IMR-90 (cell line): Measurements from ENCODE around the gene CD151.

ENCODE experiments used
- BHLHE40 ChIP-seq: fragments of 150-350 bp; IDR thresholded peaks from 2 replicates; pipeline ENCODE4 v1.6.1; 2016; ENCODE audit warnings: mild to moderate bottlenecking, low read depth, low read length
- CEBPB ChIP-seq: IDR thresholded peaks from 2 replicates; pipeline ENCODE4 v1.6.1; 2012; ENCODE audit warnings: low read depth, low read length, improper control_type of control experiment
- CTCF ChIP-seq: conservative IDR thresholded peaks from 2 replicates; pipeline ENCODE4 v1.5.1; 2012; ENCODE audit warnings: mild to moderate bottlenecking, low read depth, low read length, improper control_type of control experiment
- ELK1 ChIP-seq: fragments of 150-350 bp; IDR thresholded peaks from 2 replicates; pipeline ENCODE4 v1.6.1; 2016; ENCODE audit warnings: low read depth, mild to moderate bottlenecking, low read length, moderate library complexity, borderline replicate concordance
- FOS ChIP-seq: fragments of 150-350 bp; IDR thresholded peaks from 2 replicates; pipeline ENCODE4 v1.6.1; 2016; ENCODE audit warnings: low read depth, low read length
- MAFK ChIP-seq: IDR thresholded peaks from 2 replicates; pipeline ENCODE4 v1.6.1; 2012; ENCODE audit warnings: low read depth, low read length, improper control_type of control experiment
- MAZ ChIP-seq: IDR thresholded peaks from 2 replicates; pipeline ENCODE4 v1.6.1; 2012; ENCODE audit warnings: low read depth, mild to moderate bottlenecking, low read length, improper control_type of control experiment, moderate library complexity, borderline replicate concordance
- MXI1 ChIP-seq: IDR thresholded peaks from 2 replicates; pipeline ENCODE4 v1.6.1; 2012; ENCODE audit warnings: low read depth, mild to moderate bottlenecking, low read length, moderate library complexity, borderline replicate concordance
- NFE2L2 ChIP-seq: fragments of 150-350 bp; IDR thresholded peaks from 2 replicates; pipeline ENCODE4 v1.6.1; 2016; ENCODE audit warnings: low read depth, mild to moderate bottlenecking, low read length
- POLR2A ChIP-seq: IDR thresholded peaks from 2 replicates; pipeline ENCODE4 v1.6.1; 2012; ENCODE audit warnings: mild to moderate bottlenecking, low read depth, low read length
- RAD21 ChIP-seq: IDR thresholded peaks from 2 replicates; pipeline ENCODE4 v1.6.1; 2012; ENCODE audit warnings: low read length, improper control_type of control experiment
- RFX5 ChIP-seq: IDR thresholded peaks from 2 replicates; pipeline ENCODE4 v1.8.0; 2012; ENCODE audit warnings: low read depth, mild to moderate bottlenecking, low read length, moderate library complexity
- SMC3 ChIP-seq: fragments of 150-350 bp; IDR thresholded peaks from 2 replicates; pipeline ENCODE4 v1.6.1; 2016; ENCODE audit warnings: low read depth, mild to moderate bottlenecking, antibody characterized with exemption, low read length, moderate library complexity
- USF2 ChIP-seq: fragments of 150-350 bp; IDR thresholded peaks from 2 replicates; pipeline ENCODE4 v1.6.1; 2017; ENCODE audit warnings: mild to moderate bottlenecking, antibody characterized with exemption, low read length, low read depth

GRCh38 chr11:855330-855674 is 22.6 kb downstream of the CD151 start:
- TF ChIP-seq CTCF, result no peak
- no peak for TF ChIP-seq ELK1
- TF ChIP-seq MAFK, result no peak
- TF ChIP-seq FOS, result no peak
- TF ChIP-seq USF2, result no peak
- no peak for TF ChIP-seq POLR2A
- TF ChIP-seq MXI1, result no peak
- TF ChIP-seq BHLHE40, result no peak
- no peak for TF ChIP-seq CEBPB
- no peak for TF ChIP-seq RAD21
- TF ChIP-seq RFX5, result no peak
- no peak for TF ChIP-seq SMC3
- TF ChIP-seq NFE2L2, result no peak
- no peak for TF ChIP-seq MAZ
